Measurements from ENCODE around the gene MSTO1.

DNA sequence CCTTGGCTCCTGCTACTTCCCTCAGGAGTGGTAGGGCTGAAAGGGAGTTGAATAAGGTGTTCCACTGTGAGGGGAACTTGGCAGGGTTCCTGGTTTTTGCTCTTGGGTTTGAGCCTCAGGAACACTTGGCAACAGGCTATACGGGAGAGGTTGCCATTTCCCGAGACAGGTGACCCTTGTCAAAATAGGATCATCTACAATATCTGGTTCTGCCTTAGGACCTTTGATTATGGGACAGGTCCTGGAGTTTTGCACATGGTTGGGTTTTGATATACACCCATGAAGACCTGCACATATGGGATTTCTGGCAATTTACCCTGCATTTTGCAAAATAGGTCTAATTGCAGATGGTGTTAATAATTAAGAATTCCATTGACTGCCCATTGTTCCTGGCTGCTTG, 47.4 kb downstream of the MSTO1 start:
- TF ChIP-seq EZH2phosphoT487 (IDR thresholded peaks at IDR 0.05; ENCODE audit: insufficient read depth, low read depth), result no peak
- no peak for TF ChIP-seq EZH2 (IDR thresholded peaks at IDR 0.05; ENCODE audit: insufficient read depth, poor library complexity, severe bottlenecking)
